ENCODE measurements around the gene SIT1.

DNA sequence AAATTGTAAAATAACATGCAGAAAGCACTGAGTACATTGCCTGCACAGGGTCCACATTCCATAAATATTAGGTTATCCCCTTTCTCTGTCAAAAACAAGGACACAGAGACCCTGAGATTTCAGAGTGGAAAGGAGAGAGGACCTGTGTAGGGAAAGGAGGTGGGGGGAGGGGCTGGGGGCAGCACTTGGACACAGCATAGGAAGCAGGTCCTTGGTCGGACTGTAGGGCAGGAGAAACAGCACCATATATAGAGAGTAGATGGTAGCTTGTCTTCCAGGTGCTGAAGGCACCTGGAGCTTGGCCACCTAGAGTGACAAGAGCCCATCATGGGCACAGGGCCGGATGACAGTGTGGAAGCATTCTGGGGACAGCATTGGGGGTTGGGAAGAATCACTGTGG, 36.6 kb upstream of the SIT1 start:
- TF ChIP-seq, protein P1, sequence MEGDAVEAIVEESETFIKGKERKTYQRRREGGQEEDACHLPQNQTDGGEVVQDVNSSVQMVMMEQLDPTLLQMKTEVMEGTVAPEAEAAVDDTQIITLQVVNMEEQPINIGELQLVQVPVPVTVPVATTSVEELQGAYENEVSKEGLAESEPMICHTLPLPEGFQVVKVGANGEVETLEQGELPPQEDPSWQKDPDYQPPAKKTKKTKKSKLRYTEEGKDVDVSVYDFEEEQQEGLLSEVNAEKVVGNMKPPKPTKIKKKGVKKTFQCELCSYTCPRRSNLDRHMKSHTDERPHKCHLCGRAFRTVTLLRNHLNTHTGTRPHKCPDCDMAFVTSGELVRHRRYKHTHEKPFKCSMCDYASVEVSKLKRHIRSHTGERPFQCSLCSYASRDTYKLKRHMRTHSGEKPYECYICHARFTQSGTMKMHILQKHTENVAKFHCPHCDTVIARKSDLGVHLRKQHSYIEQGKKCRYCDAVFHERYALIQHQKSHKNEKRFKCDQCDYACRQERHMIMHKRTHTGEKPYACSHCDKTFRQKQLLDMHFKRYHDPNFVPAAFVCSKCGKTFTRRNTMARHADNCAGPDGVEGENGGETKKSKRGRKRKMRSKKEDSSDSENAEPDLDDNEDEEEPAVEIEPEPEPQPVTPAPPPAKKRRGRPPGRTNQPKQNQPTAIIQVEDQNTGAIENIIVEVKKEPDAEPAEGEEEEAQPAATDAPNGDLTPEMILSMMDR (IDR thresholded peaks at IDR 0.05; ENCODE audit: insufficient read depth, low read depth, low read length): no peak
- TF ChIP-seq EZH2 (IDR thresholded peaks at IDR 0.05; ENCODE audit: insufficient read depth, low read length): no peak

All from astrocyte (in vitro differentiated cells and primary cell).